ENCODE data around the gene AGRP.

DNA sequence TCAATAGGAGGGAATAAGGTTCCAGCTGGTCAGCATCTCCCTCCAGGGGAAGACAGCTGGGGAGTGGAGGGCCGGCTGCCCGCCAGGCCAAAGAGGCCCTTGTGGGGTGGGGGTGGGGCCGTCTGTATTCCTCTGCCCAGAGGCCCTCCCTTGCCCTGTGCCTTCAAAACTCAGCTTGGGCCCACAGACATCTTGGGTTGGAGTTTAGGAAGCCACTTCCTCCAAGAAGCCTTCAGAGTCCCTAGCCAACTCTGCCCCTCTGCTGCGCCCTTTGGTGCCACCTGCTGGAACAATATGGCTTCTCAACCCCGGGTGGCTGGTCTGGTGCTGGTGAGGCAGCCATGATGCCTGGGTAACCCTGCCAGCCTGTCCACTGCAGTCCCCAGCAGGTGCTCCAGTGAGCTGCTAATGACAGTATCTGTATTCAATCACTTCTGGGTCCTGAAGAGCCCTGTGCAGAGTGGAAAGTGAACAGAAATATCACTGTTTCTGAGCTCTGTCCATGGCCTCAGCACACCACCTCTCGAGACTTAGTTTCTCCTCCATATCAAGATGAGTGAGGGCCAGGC is 35.8 kb downstream of the AGRP start:
- TF ChIP-seq POLR2AphosphoS5 (IDR thresholded peaks at IDR 0.05; ENCODE audit: low read depth, low read length): no peak
- TF ChIP-seq REST (IDR thresholded peaks at IDR 0.05; ENCODE audit: insufficient read depth in 1 of 2, low read depth in 2 of 2, low read length in 2 of 2): no peak
- TF ChIP-seq TAF1 (IDR thresholded peaks at IDR 0.05; ENCODE audit: borderline replicate concordance, insufficient read depth, low read length): no peak
